SHP77 treated with DMSO at 0.1 percent for 48 hours (cell line): ENCODE measurements around the gene BSX.

Experiments used
- DNase-seq: peaks from one replicate; lab custom pipeline; 2025; lab: John Stamatoyannopoulos, UW

The BSX gene

GRCh38 chr11:122954455-122954854 lies 27.2 kb downstream of the BSX start:
- DNase-seq, result no peak

- no peak for DNase-seq
Measured at GRCh38 chr11:122951211-122951610, 30.4 kb downstream of the BSX start.

GRCh38 chr11:122938557-122938956 lies 43.1 kb downstream of the BSX start:
- DNase-seq, result no peak

- no peak for DNase-seq
Measured at GRCh38 chr11:122937983-122938382, 43.7 kb downstream of the BSX start.

- DNase-seq, result no peak
Measured at GRCh38 chr11:122933416-122933815, 48.2 kb downstream of the BSX start.

GRCh38 chr11:122931510-122931909 lies 50.1 kb downstream of the BSX start:
- DNase-seq, result no peak
